Measurements from ENCODE around the gene ZBTB7C. TPM values are rescaled to one million over a fixed set of nuclear protein-coding genes. Genes with fewer than 3 reads are reported as not detected.

Gene ZBTB7C
- total RNA-seq, 1 donor from 2014 or later, result not detected

- H3K4me3 Mint-ChIP-seq, result no peak overlapping the region
- no peak for TF ChIP-seq CTCF (IDR thresholded peaks at IDR 0.05)
- POLR2A ChIA-PET, result no interaction called here
- ATAC-seq (ENCODE audit: low read depth) (no peak), DNase-seq (no peak)
- H3K36me3 Mint-ChIP-seq (ENCODE audit: low read depth), result no peaks in the 10 kb centered on the region
- no peaks in the 10 kb centered on the region for H3K9me3 Mint-ChIP-seq
- H3K4me1 Mint-ChIP-seq, result peaks cover 5% of the 10 kb centered on the region
- H3K27me3 Mint-ChIP-seq, result peaks cover 60% of the 10 kb centered on the region
- no peak overlapping the region for H3K27ac Mint-ChIP-seq
- CTCF ChIA-PET, result no interaction called here
- intact Hi-C loops (cut with micrococcal nuclease), result no loop called here
Observed at GRCh38 chr18:48402953-48403352, 6.2 kb downstream of the ZBTB7C start.

GRCh38 chr18:48399303-48400075 is 9.7 kb downstream of the ZBTB7C start:
- POLR2A ChIA-PET, result no interaction called here
- no peaks in the 10 kb centered on the region for H3K9me3 Mint-ChIP-seq
- no peaks in the 10 kb centered on the region for H3K36me3 Mint-ChIP-seq (ENCODE audit: low read depth)
- no peak overlapping the region for H3K4me3 Mint-ChIP-seq
- ATAC-seq (ENCODE audit: low read depth), result no peak
- H3K4me1 Mint-ChIP-seq, result peaks cover 4% of the 10 kb centered on the region
- peaks cover 45% of the 10 kb centered on the region for H3K27me3 Mint-ChIP-seq
- no peak for TF ChIP-seq CTCF (IDR thresholded peaks at IDR 0.05)
- DNase-seq, result no peak
- intact Hi-C loops (cut with micrococcal nuclease), result no loop called here
- H3K27ac Mint-ChIP-seq, result no peak overlapping the region
- CTCF ChIA-PET, result no interaction called here

GRCh38 chr18:48398074-48398473 is 11.1 kb downstream of the ZBTB7C start:
- POLR2A ChIA-PET, result no interaction called here
- intact Hi-C loops (cut with micrococcal nuclease), result no loop called here
- Mint-ChIP-seq H3K36me3 (ENCODE audit: low read depth) (no peaks in the 10 kb centered on the region), H3K9me3 (no peaks in the 10 kb centered on the region), H3K27me3 (peaks cover 45% of the 10 kb centered on the region), H3K4me1 (peaks cover 4% of the 10 kb centered on the region), H3K4me3 (no peak overlapping the region), H3K27ac (no peak overlapping the region)
- no peak for DNase-seq
- ATAC-seq (ENCODE audit: low read depth), result no peak
- no peak for TF ChIP-seq CTCF (IDR thresholded peaks at IDR 0.05)
- CTCF ChIA-PET, result no interaction called here

GRCh38 chr18:48397021-48397420 is 12.2 kb downstream of the ZBTB7C start:
- H3K27me3 Mint-ChIP-seq, result peaks cover 44% of the 10 kb centered on the region
- intact Hi-C loops (cut with micrococcal nuclease), result no loop called here
- CTCF ChIA-PET, result no interaction called here
- H3K27ac Mint-ChIP-seq, result no peak overlapping the region
- no peak overlapping the region for H3K4me3 Mint-ChIP-seq
- H3K9me3 Mint-ChIP-seq, result no peaks in the 10 kb centered on the region
- peaks cover 4% of the 10 kb centered on the region for H3K4me1 Mint-ChIP-seq
- POLR2A ChIA-PET, result no interaction called here
- no peak for DNase-seq
- no peak for ATAC-seq (ENCODE audit: low read depth)
- TF ChIP-seq CTCF (IDR thresholded peaks at IDR 0.05), result no peak
- H3K36me3 Mint-ChIP-seq (ENCODE audit: low read depth), result no peaks in the 10 kb centered on the region

GRCh38 chr18:48396561-48396960 is 12.6 kb downstream of the ZBTB7C start:
- Mint-ChIP-seq H3K27ac (no peak overlapping the region), H3K36me3 (ENCODE audit: low read depth) (no peaks in the 10 kb centered on the region), H3K27me3 (peaks cover 45% of the 10 kb centered on the region), H3K4me1 (peaks cover 4% of the 10 kb centered on the region), H3K9me3 (no peaks in the 10 kb centered on the region), H3K4me3 (no peak overlapping the region)
- POLR2A ChIA-PET, result no interaction called here
- no peak for TF ChIP-seq CTCF (IDR thresholded peaks at IDR 0.05)
- intact Hi-C loops (cut with micrococcal nuclease), result no loop called here
- ATAC-seq (ENCODE audit: low read depth), result no peak
- no peak for DNase-seq
- CTCF ChIA-PET, result no interaction called here

All from activated B cell treated with CpG ODN at 0.5 μM for 24 hours (primary cell).